K562 (cell line): ENCODE data around the gene SCNN1A. TPM values are rescaled to one million over a fixed set of nuclear protein-coding genes. Genes with fewer than 3 reads are reported as not detected.

ENCODE experiments used
- ARID1B ChIP-seq: fragments of 450-650 bp; IDR thresholded peaks from 2 replicates; pipeline ENCODE4 v1.6.1; 2016; ENCODE audit warnings: antibody characterized with exemption, mild to moderate bottlenecking, inconsistent platforms
- DIDO1 ChIP-seq: fragments of 450-650 bp; IDR thresholded peaks from 2 replicates; pipeline ENCODE4 v1.6.1; 2016; ENCODE audit warnings: low read depth, missing biosample characterization, missing genetic modification characterization
- ELF4 ChIP-seq: fragments of 450-650 bp; formaldehyde crosslinking; IDR thresholded peaks from 2 replicates; pipeline ENCODE4 v1.4.0; 2022; ENCODE audit warnings: missing genetic modification characterization
- L3MBTL2 ChIP-seq: fragments of 450-650 bp; IDR thresholded peaks from 2 replicates; pipeline ENCODE4 v1.6.1; 2016; ENCODE audit warnings: mild to moderate bottlenecking, moderate library complexity
- MAFK ChIP-seq: IDR thresholded peaks from 2 replicates; pipeline ENCODE4 v1.6.1; 2011; ENCODE audit warnings: low read length, improper control_type of control experiment
- MBD1 ChIP-seq: fragments of 250-450 bp; sonication (Bioruptor Pico); IDR thresholded peaks from 2 replicates; pipeline ENCODE4 v1.8.0; 2022; ENCODE audit warnings: inconsistent platforms
- MGA ChIP-seq: fragments of 450-650 bp; IDR thresholded peaks from 2 replicates; pipeline ENCODE4 v1.6.1; 2016; ENCODE audit warnings: mild to moderate bottlenecking, moderate library complexity
- NCOA2 ChIP-seq, 2 experiments: fragments of 450-650 bp; IDR thresholded peaks; 2 replicates each; pipeline ENCODE4 v1.6.1; 2018; ENCODE audit warnings: mild to moderate bottlenecking in 2 of 2, moderate library complexity in 1 of 2; ENCODE audit not compliant: partially characterized antibody in 2 of 2
- NR2C1 ChIP-seq, 2 experiments: fragments of 450-650 bp; IDR thresholded peaks; 2 replicates each; pipeline ENCODE4 v1.6.1; 2017; ENCODE audit warnings: mild to moderate bottlenecking in 2 of 2, antibody characterized with exemption in 1 of 2, inconsistent platforms in 1 of 2, missing compliant biosample characterization in 1 of 2, missing genetic modification characterization in 1 of 2
- PHF8 ChIP-seq: fragments of 200-600 bp; sonication (generic); IDR thresholded peaks from 2 replicates; pipeline ENCODE4 v1.6.1; 2012; ENCODE audit warnings: mixed run types, mild to moderate bottlenecking, inconsistent platforms, low read length, moderate library complexity, borderline replicate concordance
- RBM34 ChIP-seq: fragments of 200-400 bp; formaldehyde crosslinking; IDR thresholded peaks from 2 replicates; pipeline ENCODE4 v1.6.1; 2018; ENCODE audit warnings: low read length, borderline replicate concordance; ENCODE audit not compliant: insufficient read depth
- TCF3 ChIP-seq: sonication (generic); formaldehyde crosslinking; IDR thresholded peaks from 2 replicates; pipeline ENCODE4 v1.4.0; 2020; ENCODE audit warnings: mild to moderate bottlenecking, missing genetic modification reagents
- ZNF23 ChIP-seq: fragments of 250-450 bp; sonication (Bioruptor Pico); IDR thresholded peaks from 2 replicates; pipeline ENCODE4 v1.4.0; 2020; ENCODE audit warnings: mild to moderate bottlenecking
- polyA plus RNA-seq, 8 experiments: library from polyadenylated mRNA; depleted of rRNA in 4 of 8; stranded (reverse) in 5 of 8; unstranded in 3 of 8; fragments of >200 nt; fragmentation: Nextera tagmentation in 2 of 8; fragmentation: Illumina TruSeq in 1 of 8; extraction: Ambion mirVana in 2 of 8; extraction: Trizol in 1 of 8; gene quantifications; 2 replicates each; pipeline versions ENCODE4 v1.2.1 to v1.2.3, GENCODE V29; 2011 to 2014; ENCODE audit warnings: inconsistent platforms in 1 of 8, missing spikeins in 1 of 8
- total RNA-seq, 7 experiments: library from RNA; depleted of rRNA in 6 of 7; stranded (reverse); fragments of >200 nt in 6 of 7; fragmentation: Illumina TruSeq in 2 of 7; extraction: Trizol in 2 of 7; gene quantifications; 2 replicates each; pipeline versions ENCODE4 v1.2.1 to v1.2.3, GENCODE V29; 2011 to 2021; ENCODE audit warnings: low replicate concordance in 1 of 7
- TF ChIP-seq, protein P1 (sequence below): sonication (generic); formaldehyde crosslinking; IDR thresholded peaks from 2 replicates; pipeline ENCODE4 v1.8.1; 2022; ENCODE audit warnings: missing genetic modification reagents

The SCNN1A gene
- total and polyA plus RNA-seq, 9 of the 15 experiments (the other 6 are each of a cell fraction or from before 2014, with no cell fraction given) = 0.15 to 0.49 (median 0.32) TPM; not detected in 5

GRCh38 chr12:6341417-6342139 is 33.8 kb downstream of the SCNN1A start, which contains the start of gene TNFRSF1A (continued):
- no peak for TF ChIP-seq MGA
- TF ChIP-seq MBD1 (CRISPR knock-in tag) = no peak
- no peak for TF ChIP-seq NCOA2 (IDR thresholded peaks at IDR 0.05; ENCODE audit: partially characterized antibody in 2 of 2)
- peak; percentile 66 for TF ChIP-seq ARID1B
- TF ChIP-seq ELF4 = no peak
- TF ChIP-seq TCF3 (CRISPR knock-in tag) = peak; percentile 70
- no peak for TF ChIP-seq L3MBTL2
- TF ChIP-seq NR2C1 (IDR thresholded peaks at IDR 0.05) = no peak
- no peak for TF ChIP-seq NR2C1 (tag; IDR thresholded peaks at IDR 0.05)
- no peak for TF ChIP-seq ZNF23 (CRISPR knock-in tag)
- peak; percentile 48; the same call in 1 of the 2 replicates for TF ChIP-seq PHF8
- no peak for TF ChIP-seq RBM34
- TF ChIP-seq DIDO1 = no peak
- TF ChIP-seq MAFK = no peak
- TF ChIP-seq, protein P1, sequence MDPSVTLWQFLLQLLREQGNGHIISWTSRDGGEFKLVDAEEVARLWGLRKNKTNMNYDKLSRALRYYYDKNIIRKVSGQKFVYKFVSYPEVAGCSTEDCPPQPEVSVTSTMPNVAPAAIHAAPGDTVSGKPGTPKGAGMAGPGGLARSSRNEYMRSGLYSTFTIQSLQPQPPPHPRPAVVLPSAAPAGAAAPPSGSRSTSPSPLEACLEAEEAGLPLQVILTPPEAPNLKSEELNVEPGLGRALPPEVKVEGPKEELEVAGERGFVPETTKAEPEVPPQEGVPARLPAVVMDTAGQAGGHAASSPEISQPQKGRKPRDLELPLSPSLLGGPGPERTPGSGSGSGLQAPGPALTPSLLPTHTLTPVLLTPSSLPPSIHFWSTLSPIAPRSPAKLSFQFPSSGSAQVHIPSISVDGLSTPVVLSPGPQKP = no peak
